Measurements from ENCODE around the gene RAD51B.
"Not testable (repeated sequence)": the region's sequence is repeated elsewhere in the genome, so short reads cannot be mapped to it uniquely, and the experiment has no call there.

The RAD51B gene

GRCh38 chr14:67814821-67815220 is 4.8 kb upstream of the RAD51B start:
- DNase-seq (ENCODE audit: insufficient read length) (no peak), FAIRE-seq (no peak)
- TF ChIP-seq TAF1 (IDR thresholded peaks at IDR 0.05; ENCODE audit: borderline replicate concordance, low read depth, low read length) (no peak), POLR2AphosphoS5 (IDR thresholded peaks at IDR 0.05; ENCODE audit: low read depth, low read length) (no peak), POLR2A (IDR thresholded peaks at IDR 0.05; ENCODE audit: low read depth, low read length) (no peak)

- DNase-seq (ENCODE audit: insufficient read length) (no peak), FAIRE-seq (no peak)
- TF ChIP-seq POLR2A (IDR thresholded peaks at IDR 0.05; ENCODE audit: low read depth, low read length): no peak
- TF ChIP-seq POLR2AphosphoS5 (IDR thresholded peaks at IDR 0.05; ENCODE audit: low read depth, low read length): no peak; the same call in 1 of the 2 replicates
- TF ChIP-seq TAF1 (IDR thresholded peaks at IDR 0.05; ENCODE audit: borderline replicate concordance, low read depth, low read length): no peak
Measured at GRCh38 chr14:67815573-67816225, 3.9 kb upstream of the RAD51B start.

GRCh38 chr14:67816326-67817002 is 3.1 kb upstream of the RAD51B start, which contains the start of gene ZFYVE26:
Gene ZFYVE26, minus strand, starts transcription at chr14:67816590. Its CDS starts 627 bp downstream, at chr14:67815963.
- 0 out of 2 replicates have a peak, but pooled peaks have one; percentile 40 for TF ChIP-seq POLR2AphosphoS5 (IDR thresholded peaks at IDR 0.05; ENCODE audit: low read depth, low read length)
- peak; percentile 55; the same call in 1 of the 2 replicates for TF ChIP-seq POLR2A (IDR thresholded peaks at IDR 0.05; ENCODE audit: low read depth, low read length)
- TF ChIP-seq TAF1 (IDR thresholded peaks at IDR 0.05; ENCODE audit: borderline replicate concordance, low read depth, low read length): no peak; the same call in 1 of the 2 replicates
- DNase-seq (ENCODE audit: insufficient read length): peak; percentile 65
- FAIRE-seq: peak; percentile 94

- FAIRE-seq (no peak), DNase-seq (ENCODE audit: insufficient read length) (no peak)
- no peak for TF ChIP-seq POLR2AphosphoS5 (IDR thresholded peaks at IDR 0.05; ENCODE audit: low read depth, low read length)
- TF ChIP-seq TAF1 (IDR thresholded peaks at IDR 0.05; ENCODE audit: borderline replicate concordance, low read depth, low read length): no peak
- no peak for TF ChIP-seq POLR2A (IDR thresholded peaks at IDR 0.05; ENCODE audit: low read depth, low read length)
Measured at GRCh38 chr14:67817750-67818438, 1.7 kb upstream of the RAD51B start.

GRCh38 chr14:67818476-67818875 is 1.1 kb upstream of the RAD51B start:
- FAIRE-seq; DNase-seq (ENCODE audit: insufficient read length): not testable (repeated sequence)

- FAIRE-seq (no peak), DNase-seq (ENCODE audit: insufficient read length) (no peak)
- no peak for TF ChIP-seq POLR2AphosphoS5 (IDR thresholded peaks at IDR 0.05; ENCODE audit: low read depth, low read length)
- no peak for TF ChIP-seq TAF1 (IDR thresholded peaks at IDR 0.05; ENCODE audit: borderline replicate concordance, low read depth, low read length)
- TF ChIP-seq POLR2A (IDR thresholded peaks at IDR 0.05; ENCODE audit: low read depth, low read length): no peak
Measured at GRCh38 chr14:67820428-67820971, 921 bp downstream of the RAD51B start.

- DNase-seq (ENCODE audit: insufficient read length) (no peak), FAIRE-seq (no peak)
- no peak for TF ChIP-seq POLR2A (IDR thresholded peaks at IDR 0.05; ENCODE audit: low read depth, low read length)
- no peak for TF ChIP-seq POLR2AphosphoS5 (IDR thresholded peaks at IDR 0.05; ENCODE audit: low read depth, low read length)
- TF ChIP-seq TAF1 (IDR thresholded peaks at IDR 0.05; ENCODE audit: borderline replicate concordance, low read depth, low read length): no peak
Measured at GRCh38 chr14:67821121-67821520, 1.5 kb downstream of the RAD51B start.

- DNase-seq (ENCODE audit: insufficient read length): no peak
- no peak for TF ChIP-seq POLR2AphosphoS5 (IDR thresholded peaks at IDR 0.05; ENCODE audit: low read depth, low read length)
- TF ChIP-seq TAF1 (IDR thresholded peaks at IDR 0.05; ENCODE audit: borderline replicate concordance, low read depth, low read length): no peak
- TF ChIP-seq POLR2A (IDR thresholded peaks at IDR 0.05; ENCODE audit: low read depth, low read length): no peak
- FAIRE-seq: no peak
Measured at GRCh38 chr14:67831113-67831512, 11.5 kb downstream of the RAD51B start.

- TF ChIP-seq TAF1 (IDR thresholded peaks at IDR 0.05; ENCODE audit: borderline replicate concordance, low read depth, low read length) (no peak), POLR2AphosphoS5 (IDR thresholded peaks at IDR 0.05; ENCODE audit: low read depth, low read length) (no peak), POLR2A (IDR thresholded peaks at IDR 0.05; ENCODE audit: low read depth, low read length) (no peak)
Measured at GRCh38 chr14:67833403-67833802, 13.8 kb downstream of the RAD51B start.

GRCh38 chr14:67835596-67835995 is 16.0 kb downstream of the RAD51B start:
- TF ChIP-seq POLR2AphosphoS5 (IDR thresholded peaks at IDR 0.05; ENCODE audit: low read depth, low read length) (no peak), TAF1 (IDR thresholded peaks at IDR 0.05; ENCODE audit: borderline replicate concordance, low read depth, low read length) (no peak), POLR2A (IDR thresholded peaks at IDR 0.05; ENCODE audit: low read depth, low read length) (no peak)
- FAIRE-seq: no peak
- DNase-seq (ENCODE audit: insufficient read length): no peak

More at GRCh38 chr14:67833403-67833802, 13.8 kb downstream of the RAD51B start:
- DNase-seq (ENCODE audit: insufficient read length) (no peak), FAIRE-seq (no peak)

- TF ChIP-seq TAF1 (IDR thresholded peaks at IDR 0.05; ENCODE audit: borderline replicate concordance, low read depth, low read length) (no peak), POLR2A (IDR thresholded peaks at IDR 0.05; ENCODE audit: low read depth, low read length) (no peak), POLR2AphosphoS5 (IDR thresholded peaks at IDR 0.05; ENCODE audit: low read depth, low read length) (no peak)
- FAIRE-seq: peak; percentile 73
- no peak for DNase-seq (ENCODE audit: insufficient read length)
Measured at GRCh38 chr14:67837011-67837624, 17.5 kb downstream of the RAD51B start.

All from GM12892 (cell line).